ENCODE results near the gene ADAMTS6.

DNA sequence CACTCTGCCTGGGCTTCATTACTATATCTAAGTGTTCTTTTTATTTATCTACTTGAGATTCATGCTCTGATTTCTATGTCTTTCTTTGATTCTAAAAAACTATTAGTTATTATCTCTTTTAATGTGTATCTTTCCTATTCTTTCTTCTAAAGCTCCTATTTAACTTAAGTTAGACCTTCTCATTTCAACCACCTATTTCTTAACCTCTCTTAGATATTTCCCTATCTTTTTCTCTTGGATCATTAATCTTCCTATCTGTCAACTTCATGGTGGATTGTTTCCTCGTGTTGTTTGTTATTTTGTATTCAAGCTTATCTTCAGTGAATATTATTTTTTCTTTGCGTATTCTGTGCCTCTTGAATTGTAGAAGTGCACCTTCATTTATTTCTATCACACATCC lies 202.1 kb downstream of the ADAMTS6 start:
- no peak for TF ChIP-seq POLR2A (IDR thresholded peaks at IDR 0.05)
- TF ChIP-seq, protein P1, sequence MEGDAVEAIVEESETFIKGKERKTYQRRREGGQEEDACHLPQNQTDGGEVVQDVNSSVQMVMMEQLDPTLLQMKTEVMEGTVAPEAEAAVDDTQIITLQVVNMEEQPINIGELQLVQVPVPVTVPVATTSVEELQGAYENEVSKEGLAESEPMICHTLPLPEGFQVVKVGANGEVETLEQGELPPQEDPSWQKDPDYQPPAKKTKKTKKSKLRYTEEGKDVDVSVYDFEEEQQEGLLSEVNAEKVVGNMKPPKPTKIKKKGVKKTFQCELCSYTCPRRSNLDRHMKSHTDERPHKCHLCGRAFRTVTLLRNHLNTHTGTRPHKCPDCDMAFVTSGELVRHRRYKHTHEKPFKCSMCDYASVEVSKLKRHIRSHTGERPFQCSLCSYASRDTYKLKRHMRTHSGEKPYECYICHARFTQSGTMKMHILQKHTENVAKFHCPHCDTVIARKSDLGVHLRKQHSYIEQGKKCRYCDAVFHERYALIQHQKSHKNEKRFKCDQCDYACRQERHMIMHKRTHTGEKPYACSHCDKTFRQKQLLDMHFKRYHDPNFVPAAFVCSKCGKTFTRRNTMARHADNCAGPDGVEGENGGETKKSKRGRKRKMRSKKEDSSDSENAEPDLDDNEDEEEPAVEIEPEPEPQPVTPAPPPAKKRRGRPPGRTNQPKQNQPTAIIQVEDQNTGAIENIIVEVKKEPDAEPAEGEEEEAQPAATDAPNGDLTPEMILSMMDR (IDR thresholded peaks at IDR 0.05) = no peak

Measured in Peyer's patch (tissue), 4 donors.